Lung (tissue), 12 donors: ENCODE data around the gene POLR3B. TPM values are rescaled to one million over a fixed set of nuclear protein-coding genes. Genes with fewer than 3 reads are reported as not detected.

ENCODE experiments used
- ATAC-seq: fragments of 200-7000 bp; cut with Tn5 transposase; one replicate; pipeline ENCODE4 v1.9.1; 2020; ENCODE audit warnings: moderate number of reproducible peaks; ENCODE audit not compliant: insufficient read depth, low FRiP score
- DNase-seq, 3 donors: peaks; one replicate each; pipeline ENCODE4 v3.0.0-alpha.2; 2013 to 2017
- H3K27ac ChIP-seq, 2 donors: one replicate each; pipeline ENCODE4 v1.5.1; 2013; ENCODE audit warnings: mild to moderate bottlenecking in 2 of 2, moderate library complexity in 2 of 2, control low read depth in 1 of 2, inconsistent platforms in 1 of 2, low read depth in 1 of 2, low read length in 1 of 2
- H3K27me3 ChIP-seq, 3 donors: one replicate each; pipeline ENCODE4 v1.5.1; 2013; ENCODE audit warnings: low read length in 2 of 3; ENCODE audit not compliant: control insufficient read depth in 3 of 3, insufficient read depth in 3 of 3
- H3K36me3 ChIP-seq, 4 donors: one replicate each; pipeline ENCODE4 v1.5.1; 2013; ENCODE audit warnings: low read length in 4 of 4, mild to moderate bottlenecking in 1 of 4, moderate library complexity in 1 of 4; ENCODE audit not compliant: control insufficient read depth in 4 of 4, insufficient read depth in 4 of 4
- H3K4me1 ChIP-seq, 5 donors: one replicate each; pipeline ENCODE4 v1.5.1; 2013; ENCODE audit warnings: low read length in 5 of 5, mild to moderate bottlenecking in 2 of 5, moderate library complexity in 1 of 5; ENCODE audit not compliant: control insufficient read depth in 5 of 5, insufficient read depth in 5 of 5
- H3K4me3 ChIP-seq: one replicate; pipeline ENCODE4 v1.5.1; 2013; ENCODE audit warnings: mild to moderate bottlenecking, control low read depth, moderate library complexity
- H3K9ac ChIP-seq, 2 donors: one replicate each; pipeline ENCODE4 v1.5.1; 2013; ENCODE audit warnings: low read length in 2 of 2, control low read depth in 1 of 2; ENCODE audit not compliant: insufficient read depth in 1 of 2
- H3K9me3 ChIP-seq, 4 donors: one replicate each; pipeline ENCODE4 v1.5.1; 2013; ENCODE audit warnings: low read length in 3 of 4, mild to moderate bottlenecking in 1 of 4, moderate library complexity in 1 of 4; ENCODE audit not compliant: control insufficient read depth in 4 of 4, insufficient read depth in 3 of 4
- whole genome bisulfite sequencing, 2 donors: extraction: QIAGEN DNeasy Blood & Tissue Kit; methylation state at CpG; one replicate each; pipeline ENCODE4 v1.1.7; 2013; 5-methylcytosine and 5-hydroxymethylcytosine counted together
- polyA plus RNA-seq, 2 donors: library from polyadenylated mRNA; stranded (reverse); fragments of 200-250 nt; gene quantifications; one replicate each; pipeline ENCODE4 v1.2.1, GENCODE V29; 2013
- total RNA-seq, 2 donors: library from RNA; depleted of rRNA in 1 of 2; stranded (reverse); fragments of >200 nt in 1 of 2; gene quantifications; one replicate each; pipeline ENCODE4 v1.2.1, GENCODE V29; 2014 to 2021
- TF ChIP-seq, protein P1 (sequence below): IDR thresholded peaks from 2 replicates; pipeline ENCODE4 v1.5.1; 2012; ENCODE audit warnings: mild to moderate bottlenecking; ENCODE audit errors: control extremely low read depth, extremely low read depth
- donor health status: control.
- donor health status: control.
- donor health status: Bipolar disorder and iron deficiency.
- donor health status: healthy.
- donor health status: DM: yes; HTN: yes; CAD: no.

POLR3B gene
- total and polyA plus RNA-seq, 4 donors: 3.6 to 13.5 (median 9.0) TPM

DNA sequence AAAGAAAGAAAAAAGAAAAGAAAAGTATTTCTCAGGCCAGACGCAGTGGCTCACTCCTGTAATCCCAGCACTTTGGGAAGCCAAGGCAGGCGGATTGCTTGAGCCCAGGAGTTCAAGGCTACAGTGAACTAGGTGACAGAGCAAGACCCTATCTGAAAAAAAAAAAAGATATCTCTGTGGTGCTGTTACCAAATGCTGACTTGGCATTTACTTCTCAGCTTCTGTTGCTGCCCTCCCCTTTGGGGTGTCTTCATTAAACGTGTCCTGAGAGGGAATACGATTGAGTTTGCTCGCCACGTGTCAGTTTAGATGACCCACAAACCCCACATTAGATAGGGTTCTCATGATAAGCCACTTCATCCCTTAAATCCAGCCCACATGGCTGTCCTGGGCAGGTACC is 4.4 kb upstream of the POLR3B start:
- ATAC-seq (no peak), DNase-seq (no peak)
- Histone ChIP-seq H3K36me3 (no peaks in the 10 kb centered on the region), H3K9ac (no peak overlapping the region), H3K27ac (no peak overlapping the region), H3K4me1 (peaks cover 0 to 6% (median 2%) of the 10 kb centered on the region in 5 donors), H3K27me3 (no peaks in the 10 kb centered on the region), H3K9me3 (no peaks in the 10 kb centered on the region), H3K4me3 (no peak overlapping the region)
- TF ChIP-seq, protein P1, sequence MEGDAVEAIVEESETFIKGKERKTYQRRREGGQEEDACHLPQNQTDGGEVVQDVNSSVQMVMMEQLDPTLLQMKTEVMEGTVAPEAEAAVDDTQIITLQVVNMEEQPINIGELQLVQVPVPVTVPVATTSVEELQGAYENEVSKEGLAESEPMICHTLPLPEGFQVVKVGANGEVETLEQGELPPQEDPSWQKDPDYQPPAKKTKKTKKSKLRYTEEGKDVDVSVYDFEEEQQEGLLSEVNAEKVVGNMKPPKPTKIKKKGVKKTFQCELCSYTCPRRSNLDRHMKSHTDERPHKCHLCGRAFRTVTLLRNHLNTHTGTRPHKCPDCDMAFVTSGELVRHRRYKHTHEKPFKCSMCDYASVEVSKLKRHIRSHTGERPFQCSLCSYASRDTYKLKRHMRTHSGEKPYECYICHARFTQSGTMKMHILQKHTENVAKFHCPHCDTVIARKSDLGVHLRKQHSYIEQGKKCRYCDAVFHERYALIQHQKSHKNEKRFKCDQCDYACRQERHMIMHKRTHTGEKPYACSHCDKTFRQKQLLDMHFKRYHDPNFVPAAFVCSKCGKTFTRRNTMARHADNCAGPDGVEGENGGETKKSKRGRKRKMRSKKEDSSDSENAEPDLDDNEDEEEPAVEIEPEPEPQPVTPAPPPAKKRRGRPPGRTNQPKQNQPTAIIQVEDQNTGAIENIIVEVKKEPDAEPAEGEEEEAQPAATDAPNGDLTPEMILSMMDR: no peak
- 83 to 93% methylated on average over 6 of the region's 6 CpGs for WGBS, 2 donors

DNA sequence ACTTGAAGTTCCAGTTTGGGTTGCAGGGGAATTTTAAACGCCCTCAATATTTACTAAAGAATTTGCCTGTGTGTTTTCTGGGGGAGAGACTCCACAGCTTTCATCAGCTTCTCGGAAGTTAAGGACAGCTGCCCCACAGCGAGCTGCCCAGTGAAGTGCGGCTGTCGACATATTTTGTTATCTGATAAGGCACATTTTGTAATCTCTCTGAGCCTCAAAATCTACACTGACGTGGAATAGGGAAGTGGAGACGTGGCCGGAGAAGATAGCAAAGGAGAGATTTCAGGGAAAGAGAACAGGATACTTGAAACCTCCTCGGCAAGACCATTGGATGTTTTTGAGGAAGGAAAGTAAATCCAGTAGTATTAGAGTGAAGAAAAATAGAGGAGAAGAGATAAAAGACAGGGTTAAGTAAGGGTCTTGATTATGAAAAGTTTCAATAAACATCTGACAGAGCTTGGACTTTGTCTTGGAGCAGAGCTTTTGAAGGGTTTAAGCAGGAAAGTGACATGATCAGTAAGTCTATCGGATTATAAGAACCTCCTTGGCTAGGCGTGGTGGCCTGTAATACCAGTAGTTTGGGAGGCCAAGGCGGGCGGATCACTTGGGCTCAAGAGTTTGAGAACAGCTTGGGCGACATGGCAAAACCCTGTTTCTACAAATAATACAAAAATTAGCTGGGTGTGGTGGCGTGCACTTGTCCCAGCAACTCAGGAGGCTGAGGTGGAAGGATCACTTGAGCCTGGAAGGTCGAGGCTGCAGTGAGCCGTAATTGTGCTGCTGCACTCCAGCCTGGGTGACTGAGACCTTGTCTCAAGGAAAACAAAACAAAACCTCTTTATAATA is 1.1 kb downstream of the POLR3B start:
- ATAC-seq (peak; percentile 27), DNase-seq (peak; percentile 67 to 84 (median 76))
- TF ChIP-seq, protein P1: no peak
- H3K4me3 ChIP-seq: peak overlapping the region; percentile 65
- H3K4me1 ChIP-seq: peaks cover 0 to 14% (median 5%) of the 10 kb centered on the region in 5 donors
- H3K9ac ChIP-seq: peak overlapping the region; percentile 26 to 79
- H3K27me3 ChIP-seq: no peaks in the 10 kb centered on the region
- WGBS, 2 donors: 28 to 39% methylated on average over 17 of the region's 17 CpGs
- H3K27ac ChIP-seq: peak overlapping the region; percentile 86 to 91
- H3K9me3 ChIP-seq: no peaks in the 10 kb centered on the region
- no peaks in the 10 kb centered on the region for H3K36me3 ChIP-seq

DNA sequence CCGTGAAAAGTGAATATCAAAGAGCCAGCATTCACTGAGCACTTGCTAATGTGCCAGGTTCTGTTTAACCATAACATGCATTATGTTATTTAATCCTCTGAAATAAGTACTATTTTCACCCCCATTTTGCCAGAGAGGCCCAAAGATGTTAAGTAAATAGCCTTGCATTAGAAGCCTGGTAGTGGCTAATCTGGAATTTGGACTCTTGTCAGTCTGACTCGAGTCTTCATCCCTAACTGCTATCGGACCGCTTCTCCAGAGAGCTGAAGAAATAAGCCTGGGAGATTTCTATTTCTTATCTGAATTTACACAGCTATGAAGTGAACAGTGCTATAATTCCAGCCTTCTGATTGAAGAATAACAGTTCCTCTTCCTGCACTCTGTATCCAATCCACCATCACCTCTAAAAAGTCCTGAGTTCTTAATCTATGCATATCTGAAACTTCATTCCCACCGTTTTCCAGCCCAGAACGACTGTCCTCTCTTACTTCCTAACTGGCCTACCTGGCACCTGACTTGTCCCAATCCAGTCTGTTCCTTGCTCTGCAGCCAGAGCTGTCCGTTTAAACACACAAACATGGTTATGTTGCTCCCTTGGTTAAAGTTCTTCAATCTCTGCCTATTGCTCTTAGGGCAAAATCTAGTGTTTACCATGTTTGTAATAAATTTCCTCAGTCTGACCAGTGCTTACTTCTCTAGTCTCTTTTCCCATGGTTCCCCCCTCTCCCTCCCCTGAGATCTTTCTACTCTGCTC is 2.3 kb downstream of the POLR3B start:
- DNase-seq (no peak), ATAC-seq (no peak)
- H3K27me3 ChIP-seq: no peaks in the 10 kb centered on the region
- H3K9me3 ChIP-seq: no peaks in the 10 kb centered on the region
- peaks cover 0 to 6% (median 3%) of the 10 kb centered on the region in 4 donors for H3K36me3 ChIP-seq
- 73 to 90% methylated on average over 7 of the region's 7 CpGs for WGBS, 2 donors
- no peak overlapping the region for H3K9ac ChIP-seq
- no peak overlapping the region for H3K4me3 ChIP-seq
- no peak overlapping the region for H3K27ac ChIP-seq
- H3K4me1 ChIP-seq: peaks cover 0 to 14% (median 5%) of the 10 kb centered on the region in 5 donors
- TF ChIP-seq, protein P1: no peak
